SHP77 treated with DMSO at 0.1 percent for 48 hours (cell line): ENCODE data around the gene CCDC74A.
"Not testable (repeated sequence)": the region's sequence is repeated elsewhere in the genome, so short reads cannot be mapped to it uniquely, and the experiment has no call there.

Source experiments
- DNase-seq: peaks from one replicate; lab custom pipeline; 2025; lab: John Stamatoyannopoulos, UW

The CCDC74A gene

DNA sequence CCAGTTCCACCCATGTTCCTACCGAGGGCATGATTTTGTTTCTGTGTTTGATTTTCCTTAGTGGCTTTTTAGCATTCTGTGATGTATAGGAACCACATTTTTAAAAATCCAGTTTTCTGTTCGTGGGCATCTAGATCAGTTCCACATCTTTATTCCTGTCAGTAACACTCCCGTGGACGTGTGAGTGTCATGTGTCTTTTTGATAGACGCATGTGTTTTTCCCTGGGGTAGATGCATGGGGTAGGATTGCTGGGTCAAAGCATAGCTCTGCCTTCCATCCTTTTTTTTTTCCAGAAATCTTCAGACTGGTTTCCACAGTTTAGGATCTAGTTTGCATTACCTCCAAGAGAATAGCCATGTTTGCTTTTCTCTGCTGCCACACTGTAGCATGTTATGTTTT, 38.7 kb downstream of the CCDC74A start:
- DNase-seq: no peak

DNA sequence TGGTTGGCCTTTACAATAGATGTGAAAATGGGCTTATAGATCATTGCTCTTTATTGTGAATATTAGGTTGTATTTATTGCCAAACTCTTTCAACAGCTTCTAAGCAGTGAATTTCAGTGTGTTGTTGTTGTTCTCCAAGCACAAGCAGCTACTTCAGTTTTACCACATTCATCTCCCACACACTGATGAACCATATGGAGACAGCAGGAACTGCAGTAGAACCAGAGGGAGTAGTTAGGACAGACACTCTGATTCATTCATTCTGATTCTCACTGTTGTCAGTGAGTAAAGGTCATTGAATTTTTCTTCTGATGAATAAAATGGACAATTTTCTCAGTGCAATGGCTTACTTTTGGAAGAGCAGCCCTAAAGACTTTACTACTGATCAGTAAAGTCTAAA, 40.2 kb downstream of the CCDC74A start:
- DNase-seq: no peak

- DNase-seq: not testable (repeated sequence)
These were observed 40.7 kb downstream of the CCDC74A start for GRCh38 chr2:131568401-131568800.

DNA sequence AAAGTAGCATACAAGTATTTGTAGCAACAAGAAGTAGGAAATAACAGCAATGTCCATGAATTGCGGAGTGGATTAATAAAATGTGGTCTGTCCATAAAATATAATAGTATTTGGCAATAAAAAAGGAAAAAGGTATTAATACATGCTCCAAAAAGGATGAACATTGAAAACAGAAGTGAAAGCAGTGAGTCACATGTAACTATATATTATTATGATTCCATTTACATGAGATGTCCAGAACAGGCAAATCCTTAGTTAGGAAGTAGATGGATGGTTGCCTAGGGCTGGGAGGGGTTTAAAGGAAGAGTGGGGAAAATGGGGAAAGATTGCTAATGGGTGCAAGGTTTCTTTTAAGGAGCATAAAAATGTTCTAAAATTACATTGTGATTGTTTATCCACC, 44.5 kb downstream of the CCDC74A start:
- DNase-seq: no peak

DNA sequence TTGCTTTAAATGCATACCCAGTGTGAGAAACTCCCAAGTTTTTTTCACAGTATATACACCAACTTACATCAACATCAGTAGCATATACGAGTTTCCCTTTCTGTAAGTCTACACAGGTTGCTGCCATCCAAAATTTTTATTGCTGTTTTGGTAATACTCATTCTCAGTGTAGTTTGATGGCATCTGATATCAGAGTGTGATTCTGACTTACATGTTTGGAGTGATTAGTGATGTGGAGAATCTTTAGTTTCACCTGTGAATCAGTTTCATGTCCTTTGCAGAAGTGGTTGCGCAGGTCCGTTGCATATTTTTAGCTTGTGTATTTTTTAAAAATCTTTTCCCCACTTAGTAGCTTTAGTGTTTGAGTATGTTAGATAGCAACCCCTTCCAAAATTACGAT, 50.1 kb downstream of the CCDC74A start:
- DNase-seq: no peak

DNA sequence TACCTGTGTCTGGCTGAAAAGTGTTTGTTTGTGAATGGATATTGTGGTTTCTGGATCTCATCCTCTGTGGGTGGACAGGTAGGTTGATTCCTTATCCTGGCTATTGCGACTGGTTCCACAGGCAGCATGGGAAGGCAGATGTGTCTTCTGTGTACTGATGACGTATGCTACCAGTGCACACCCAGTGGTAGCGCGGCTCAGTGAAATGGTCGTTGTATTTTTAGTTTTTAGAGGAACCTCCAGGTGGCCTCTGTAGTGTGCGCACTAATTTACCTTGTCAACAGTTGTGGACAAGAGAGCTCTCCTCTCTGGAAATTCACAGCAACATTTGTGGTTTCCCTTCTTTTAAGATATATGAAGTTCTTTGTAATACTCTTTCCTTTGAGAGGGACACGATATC, 52.5 kb downstream of the CCDC74A start:
- peak; percentile 4 for DNase-seq
